Measurements from ENCODE around the gene PLEKHM2. TPM values are rescaled to one million over a fixed set of nuclear protein-coding genes. Genes with fewer than 3 reads are reported as not detected.

PLEKHM2 gene
- total RNA-seq, 1 experiment from 2014 or later: 45.9 TPM

GRCh38 chr1:15748690-15749398 lies 64.7 kb downstream of the PLEKHM2 start:
- Histone ChIP-seq H3K4me2 (ENCODE audit: insufficient read depth, insufficient read length, low read length) (no peak overlapping the region), H3K79me2 (ENCODE audit: insufficient read depth, low read length) (no peaks in the 10 kb centered on the region), H4K8ac (replicated peaks; ENCODE audit: insufficient read length, low read depth, low read length) (no peak overlapping the region), H2BK20ac (ENCODE audit: low read depth, low read length, poor library complexity, severe bottlenecking) (no peak overlapping the region), H3K9me3 (ENCODE audit: control insufficient read depth, low read depth, low read length) (no peaks in the 10 kb centered on the region), H4K20me1 (ENCODE audit: control insufficient read depth, insufficient read depth, insufficient read length) (no peaks in the 10 kb centered on the region), H3K4ac (ENCODE audit: low read depth, low read length) (no peak overlapping the region), H2AFZ (ENCODE audit: low read length) (no peak overlapping the region), H2BK120ac (ENCODE audit: low read depth, low read length, poor library complexity, severe bottlenecking) (no peak overlapping the region), H2BK15ac (ENCODE audit: low read depth, low read length) (no peak overlapping the region), H3K79me1 (ENCODE audit: insufficient read depth, low read depth, low read length, poor library complexity, severe bottlenecking) (no peaks in the 10 kb centered on the region), H3K14ac (ENCODE audit: insufficient read depth, low read length) (no peak overlapping the region), H2BK5ac (ENCODE audit: insufficient read length, low read length) (no peak overlapping the region), H3K4me1 (ENCODE audit: insufficient read depth, low read length) (no peaks in the 10 kb centered on the region; the same call in 1 of the 2 replicates), H2BK12ac (ENCODE audit: insufficient read length, low read depth, low read length) (no peak overlapping the region), H3K27me3 (ENCODE audit: insufficient read depth, low read length) (no peaks in the 10 kb centered on the region), H3K23me2 (ENCODE audit: insufficient read length, low read depth, low read length, poor library complexity, severe bottlenecking) (no peaks in the 10 kb centered on the region), H3K23ac (ENCODE audit: insufficient read length, low read depth, low read length) (no peak overlapping the region), H3K56ac (ENCODE audit: insufficient read length, low read depth, low read length) (no peak overlapping the region), H3T11ph (ENCODE audit: low read length) (no peak overlapping the region), H3K27ac (ENCODE audit: insufficient read length, low read depth, low read length) (no peak overlapping the region), H3K18ac (ENCODE audit: insufficient read length, low read depth, low read length) (no peak overlapping the region), H4K5ac (ENCODE audit: insufficient read length, low read depth, low read length) (no peak overlapping the region), H4K91ac (ENCODE audit: insufficient read length, low read depth, low read length) (no peak overlapping the region), H3K9ac (ENCODE audit: extremely low read depth, insufficient read length, low read length) (no peak overlapping the region), H2AK5ac (ENCODE audit: insufficient read length, low read length) (no peak overlapping the region)
- no peaks in the 10 kb centered on the region; a peak in 1 of 7 replicates for H3K36me3 Mint-ChIP-seq (ENCODE audit: insufficient read depth in 1 of 3, low read depth in 3 of 3)
- no peak overlapping the region; a peak in 1 of 5 replicates for H3K4me3 Mint-ChIP-seq
- peaks cover 8% of the 10 kb centered on the region for H3K27me3 Mint-ChIP-seq (ENCODE audit: low read depth)
- WGBS (ENCODE audit: extremely low coverage, insufficient read length, low lambda C conversion rate): no CpG with 5 or more reads among the region's 10 CpGs
- no peak for DNase-seq
- no peak overlapping the region; a peak in 1 of 7 replicates for H3K27ac Mint-ChIP-seq
- H3K4me1 Mint-ChIP-seq: peaks cover 3 to 5% of the 10 kb centered on the region in 2 experiments; a peak in 2 of 4 replicates
- H3K9me3 Mint-ChIP-seq: no peaks in the 10 kb centered on the region
- no peak for TF ChIP-seq CTCF (conservative IDR thresholded peaks at IDR 0.05)
